T-helper 17 cell (primary cell): Measurements from ENCODE around the gene ESRP2. TPM values are rescaled to one million over a fixed set of nuclear protein-coding genes. Genes with fewer than 3 reads are reported as not detected.

Source experiments
- ATAC-seq: fragments of 150-1000 bp; cut with Tn5 transposase; 2 replicates; pipeline ENCODE4 v1.10.0; 2021; ENCODE audit warnings: mild to moderate bottlenecking, moderate library complexity
- DNase-seq, 3 donors: peaks; one replicate each; pipeline versions ENCODE4 v3.0.0 to v3.0.0-alpha.2; 2020 to 2021
- H3K9me3 ChIP-seq: one replicate; pipeline ENCODE4 v1.7.0; 2013; ENCODE audit warnings: low read length, mild to moderate bottlenecking; ENCODE audit not compliant: control insufficient read depth, poor library complexity, severe bottlenecking
- H3K27ac Mint-ChIP-seq: one replicate; pipeline ENCODE4 v1.8.0; 2022; ENCODE audit warnings: mild to moderate bottlenecking, moderate library complexity, mixed read lengths
- H3K27me3 Mint-ChIP-seq: one replicate; pipeline ENCODE4 v1.8.0; 2022; ENCODE audit warnings: mixed read lengths
- H3K36me3 Mint-ChIP-seq: one replicate; pipeline ENCODE4 v1.8.0; 2022; ENCODE audit warnings: low read depth, mixed read lengths
- H3K4me1 Mint-ChIP-seq: one replicate; pipeline ENCODE4 v1.8.0; 2022; ENCODE audit warnings: mild to moderate bottlenecking, mixed read lengths
- H3K4me3 Mint-ChIP-seq: one replicate; pipeline ENCODE4 v1.8.0; 2022; ENCODE audit warnings: mild to moderate bottlenecking, moderate library complexity, mixed read lengths
- total RNA-seq, 4 donors: library from RNA in 2 of 4; stranded (reverse) in 2 of 4; gene quantifications; one replicate each; pipeline ENCODE4 v1.2.3 and lab custom pipeline; 2022 to 2026

Gene ESRP2
- total RNA-seq, 2 donors from 2014 or later: 0.10 to 0.16 TPM

DNA sequence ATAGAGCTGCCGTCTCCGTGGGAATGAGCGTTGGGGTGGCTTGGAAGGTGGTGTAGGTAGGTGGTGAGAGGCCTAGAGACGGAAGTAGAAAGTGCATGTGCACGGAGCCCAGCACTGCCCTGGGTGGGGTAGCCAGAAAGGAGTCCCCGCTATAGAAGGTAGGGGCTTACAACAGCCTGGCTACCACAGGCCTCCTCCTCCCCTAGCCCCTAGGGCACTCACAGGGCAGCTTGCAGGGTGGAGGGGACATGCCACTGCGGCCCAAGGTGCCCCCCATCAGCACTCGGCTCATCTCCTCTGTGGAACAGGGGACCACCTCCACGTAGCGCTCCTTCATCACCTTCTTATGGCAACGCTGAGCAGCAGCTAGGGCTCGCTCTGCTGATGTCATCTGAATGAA lies 5.0 kb downstream of the ESRP2 start:
- H3K4me1 Mint-ChIP-seq: peaks cover 23% of the 10 kb centered on the region
- no peak for ATAC-seq
- no peak for DNase-seq
- H3K9me3 ChIP-seq: no peaks in the 10 kb centered on the region
- peak overlapping the region; percentile 69 for H3K27ac Mint-ChIP-seq
- H3K4me3 Mint-ChIP-seq: no peak overlapping the region
- H3K36me3 Mint-ChIP-seq: no peaks in the 10 kb centered on the region
- no peaks in the 10 kb centered on the region for H3K27me3 Mint-ChIP-seq

- H3K27me3 Mint-ChIP-seq: no peaks in the 10 kb centered on the region
- no peaks in the 10 kb centered on the region for H3K36me3 Mint-ChIP-seq
- H3K4me3 Mint-ChIP-seq: no peak overlapping the region
- H3K9me3 ChIP-seq: no peaks in the 10 kb centered on the region
- no peak for DNase-seq
- H3K4me1 Mint-ChIP-seq: peaks cover 29% of the 10 kb centered on the region
- H3K27ac Mint-ChIP-seq: peak overlapping the region; percentile 69
- ATAC-seq: no peak
Observed at GRCh38 chr16:68230176-68230571, 5.8 kb downstream of the ESRP2 start.

DNA sequence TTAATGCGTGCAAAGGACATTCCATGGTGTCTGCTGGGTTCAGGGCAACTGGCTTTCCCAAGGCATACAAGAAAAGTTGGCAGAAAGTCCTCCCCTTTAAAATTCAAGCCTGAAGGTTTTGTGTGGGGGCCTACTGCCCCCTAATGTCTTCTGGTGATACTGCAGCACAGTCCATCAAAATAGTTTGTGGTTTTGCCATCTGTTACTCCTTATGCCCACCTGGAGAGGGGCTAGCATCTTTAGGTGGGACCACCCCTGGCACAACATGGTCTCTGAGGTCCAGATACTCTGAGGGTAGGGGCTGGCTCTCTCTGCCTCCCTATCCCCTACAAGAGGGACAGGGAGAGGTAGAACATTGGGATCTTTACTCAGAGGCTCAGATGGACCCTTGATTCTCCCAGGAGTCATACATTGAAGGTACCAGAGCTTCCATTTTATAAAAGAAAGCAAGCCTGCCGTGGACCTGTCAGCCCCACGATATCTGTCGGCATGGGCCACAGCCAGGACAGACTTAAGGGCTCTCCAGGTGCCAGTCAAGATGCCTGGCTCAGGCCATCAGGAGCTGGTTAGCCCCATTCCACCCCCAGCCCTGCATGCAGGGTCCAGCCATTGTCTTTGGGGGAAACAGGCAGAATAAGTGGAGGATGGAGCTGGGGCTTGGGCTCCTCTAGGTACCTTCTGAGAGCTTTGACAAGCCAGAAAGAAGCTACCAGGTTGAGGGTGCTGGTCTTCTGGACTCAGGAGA lies 6.3 kb downstream of the ESRP2 start:
- Mint-ChIP-seq H3K27me3 (no peaks in the 10 kb centered on the region), H3K4me1 (peaks cover 28% of the 10 kb centered on the region), H3K27ac (peak overlapping the region; percentile 3), H3K4me3 (no peak overlapping the region), H3K36me3 (no peaks in the 10 kb centered on the region)
- DNase-seq (no peak), ATAC-seq (peak; percentile 52)
- no peaks in the 10 kb centered on the region for H3K9me3 ChIP-seq

- Mint-ChIP-seq H3K4me1 (peaks cover 26% of the 10 kb centered on the region), H3K36me3 (no peaks in the 10 kb centered on the region), H3K27me3 (no peaks in the 10 kb centered on the region), H3K4me3 (no peak overlapping the region), H3K27ac (no peak overlapping the region)
- no peak for DNase-seq
- ATAC-seq: no peak
- no peaks in the 10 kb centered on the region for H3K9me3 ChIP-seq
Observed at GRCh38 chr16:68228652-68229051, 7.3 kb downstream of the ESRP2 start.

DNA sequence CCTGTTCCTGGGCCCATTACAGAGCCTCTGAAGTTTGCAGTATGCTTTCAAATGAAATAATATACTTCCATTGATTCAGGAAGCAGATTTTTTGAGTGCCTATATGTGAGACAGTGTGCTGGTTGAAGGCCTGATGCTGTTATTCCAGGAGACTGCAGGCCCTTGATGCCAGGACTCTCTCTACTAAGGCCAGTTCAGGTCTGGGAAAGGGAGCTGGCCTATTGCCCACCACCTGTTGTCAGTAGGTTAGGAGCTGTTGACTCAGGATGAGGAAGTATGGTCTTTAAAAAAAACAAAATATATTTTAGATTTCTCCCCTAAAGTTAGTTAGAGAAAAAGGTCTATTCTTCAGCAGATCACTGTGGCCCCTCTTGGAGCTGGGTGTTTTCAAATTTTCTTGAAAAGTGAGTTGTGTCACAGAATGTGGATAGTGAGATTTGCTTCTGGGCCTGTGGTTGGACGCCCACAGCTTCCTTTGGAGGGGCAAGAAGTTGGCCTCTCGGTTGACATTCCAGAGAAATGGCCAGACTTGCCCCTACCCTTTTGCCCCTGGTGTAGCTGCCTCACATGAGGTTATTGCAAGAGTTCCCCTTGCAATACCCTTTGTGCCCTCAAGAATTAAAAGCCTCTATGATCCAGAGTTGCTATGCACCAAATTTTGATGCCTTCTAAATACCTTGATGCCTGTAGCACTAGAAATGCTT lies 7.9 kb downstream of the ESRP2 start:
- no peaks in the 10 kb centered on the region for H3K27me3 Mint-ChIP-seq
- H3K4me1 Mint-ChIP-seq: peaks cover 22% of the 10 kb centered on the region
- no peak overlapping the region for H3K4me3 Mint-ChIP-seq
- DNase-seq: no peak
- H3K27ac Mint-ChIP-seq: peak overlapping the region; percentile 47
- no peak for ATAC-seq
- H3K36me3 Mint-ChIP-seq: no peaks in the 10 kb centered on the region
- no peaks in the 10 kb centered on the region for H3K9me3 ChIP-seq

GRCh38 chr16:68227183-68227793 lies 8.6 kb downstream of the ESRP2 start:
- Mint-ChIP-seq H3K4me1 (peaks cover 22% of the 10 kb centered on the region), H3K27me3 (no peaks in the 10 kb centered on the region), H3K27ac (peak overlapping the region; percentile 47), H3K4me3 (no peak overlapping the region), H3K36me3 (no peaks in the 10 kb centered on the region)
- no peak for DNase-seq
- ATAC-seq: peak; percentile 20
- no peaks in the 10 kb centered on the region for H3K9me3 ChIP-seq

DNA sequence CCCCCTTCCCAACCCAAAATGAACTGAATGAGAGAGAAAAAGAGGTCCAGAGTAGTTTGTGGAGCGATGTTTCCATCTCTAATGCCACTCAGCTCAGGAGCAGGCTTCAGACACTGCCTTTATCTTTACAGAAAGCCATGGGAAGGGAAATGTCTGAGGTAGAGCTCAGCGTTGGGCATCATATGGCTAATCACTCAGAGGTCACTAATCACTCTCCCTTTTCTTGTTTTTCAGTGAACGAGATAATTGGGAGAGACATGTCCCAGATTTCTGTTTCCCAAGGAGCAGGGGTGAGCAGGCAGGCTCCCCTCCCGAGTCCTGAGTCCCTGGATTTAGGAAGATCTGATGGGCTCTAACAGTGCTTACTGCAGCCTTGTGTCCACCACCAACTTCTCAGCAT lies 9.8 kb downstream of the ESRP2 start:
- H3K36me3 Mint-ChIP-seq: no peaks in the 10 kb centered on the region
- H3K27me3 Mint-ChIP-seq: no peaks in the 10 kb centered on the region
- ATAC-seq (no peak), DNase-seq (no peak)
- peaks cover 22% of the 10 kb centered on the region for H3K4me1 Mint-ChIP-seq
- H3K4me3 Mint-ChIP-seq: no peak overlapping the region
- H3K27ac Mint-ChIP-seq: peak overlapping the region; percentile 47
- no peaks in the 10 kb centered on the region for H3K9me3 ChIP-seq

DNA sequence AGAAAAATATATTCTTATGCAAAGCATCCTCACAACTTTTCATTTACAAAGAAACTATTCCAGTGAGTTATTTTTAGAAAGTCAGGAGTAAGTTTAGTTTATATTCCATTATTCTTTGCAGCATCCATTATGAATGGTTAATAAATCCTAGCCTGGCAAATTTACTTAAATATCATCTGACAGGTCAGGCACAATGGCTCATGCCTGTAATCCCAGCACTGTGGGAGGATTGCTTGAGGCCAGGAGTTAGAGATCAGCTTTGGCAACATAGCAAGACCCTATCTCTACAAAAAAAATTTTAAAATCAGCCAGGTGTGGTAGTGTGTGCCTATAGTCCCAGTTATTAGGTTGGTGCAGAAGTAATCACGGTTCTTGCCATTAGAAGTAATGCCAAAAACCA lies 12.9 kb downstream of the ESRP2 start:
- no peak for ATAC-seq
- no peaks in the 10 kb centered on the region for H3K9me3 ChIP-seq
- Mint-ChIP-seq H3K4me1 (peaks cover 22% of the 10 kb centered on the region), H3K27me3 (no peaks in the 10 kb centered on the region), H3K36me3 (no peaks in the 10 kb centered on the region), H3K4me3 (no peak overlapping the region), H3K27ac (no peak overlapping the region)
- no peak for DNase-seq

GRCh38 chr16:68219725-68220351 lies 16.1 kb downstream of the ESRP2 start:
- Mint-ChIP-seq H3K4me3 (no peak overlapping the region), H3K36me3 (peaks cover 5% of the 10 kb centered on the region), H3K27me3 (no peaks in the 10 kb centered on the region), H3K4me1 (peaks cover 11% of the 10 kb centered on the region), H3K27ac (peak overlapping the region; percentile 72)
- DNase-seq (no peak), ATAC-seq (no peak)
- H3K9me3 ChIP-seq: no peaks in the 10 kb centered on the region

GRCh38 chr16:68217506-68217905 lies 18.4 kb downstream of the ESRP2 start:
- Mint-ChIP-seq H3K27ac (no peak overlapping the region), H3K27me3 (no peaks in the 10 kb centered on the region), H3K36me3 (peaks cover 5% of the 10 kb centered on the region), H3K4me1 (peaks cover 11% of the 10 kb centered on the region), H3K4me3 (no peak overlapping the region)
- no peaks in the 10 kb centered on the region for H3K9me3 ChIP-seq
- no peak for ATAC-seq
- no peak for DNase-seq

DNA sequence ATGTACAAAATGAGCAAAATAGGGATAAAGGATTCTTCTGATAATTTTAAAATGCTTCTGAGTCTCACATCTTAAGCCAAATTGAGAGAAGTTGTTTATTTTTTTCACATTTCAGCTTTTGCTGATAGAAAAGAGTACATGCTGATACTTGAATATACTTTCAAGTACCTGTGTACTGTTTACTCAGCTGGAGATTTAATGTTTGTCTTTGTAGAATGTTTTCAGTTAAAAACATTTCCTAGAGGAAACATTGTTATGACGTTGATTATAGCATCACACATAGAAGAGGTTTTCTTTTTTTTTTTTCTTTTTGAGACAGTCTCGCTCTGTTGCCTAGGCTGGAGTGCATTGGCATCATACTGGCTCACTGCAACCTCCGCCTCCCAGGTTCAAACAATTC lies 19.7 kb downstream of the ESRP2 start:
- Mint-ChIP-seq H3K27ac (peak overlapping the region; percentile 78), H3K27me3 (no peaks in the 10 kb centered on the region), H3K36me3 (peaks cover 5% of the 10 kb centered on the region), H3K4me3 (no peak overlapping the region), H3K4me1 (peaks cover 21% of the 10 kb centered on the region)
- DNase-seq (no peak), ATAC-seq (no peak)
- H3K9me3 ChIP-seq: no peaks in the 10 kb centered on the region

DNA sequence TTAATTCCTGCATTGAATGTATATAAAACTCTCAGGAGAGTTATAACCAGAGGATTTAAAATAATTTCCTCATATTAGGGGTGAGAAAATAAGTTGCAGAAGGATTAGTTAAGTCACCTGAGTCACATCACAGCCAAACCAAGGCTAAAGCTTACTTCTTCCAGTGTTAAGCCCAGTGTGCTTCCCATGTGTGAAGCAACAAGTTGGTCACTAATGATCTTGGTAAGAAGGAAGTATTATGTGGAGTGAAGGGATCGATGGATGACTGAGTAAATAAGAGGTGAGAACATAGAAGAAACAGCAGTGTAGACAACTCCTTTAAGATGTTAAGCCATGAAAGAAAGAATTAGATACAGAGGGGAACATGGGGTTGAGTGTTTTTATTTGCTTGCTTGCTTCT lies 20.6 kb downstream of the ESRP2 start:
- DNase-seq: no peak
- Mint-ChIP-seq H3K27me3 (no peaks in the 10 kb centered on the region), H3K4me1 (peaks cover 24% of the 10 kb centered on the region), H3K4me3 (no peak overlapping the region), H3K36me3 (peaks cover 5% of the 10 kb centered on the region), H3K27ac (peak overlapping the region; percentile 78)
- H3K9me3 ChIP-seq: no peaks in the 10 kb centered on the region
- ATAC-seq: no peak

GRCh38 chr16:68214726-68215125 lies 21.2 kb downstream of the ESRP2 start:
- no peak for ATAC-seq
- H3K27me3 Mint-ChIP-seq: no peaks in the 10 kb centered on the region
- no peaks in the 10 kb centered on the region for H3K9me3 ChIP-seq
- H3K36me3 Mint-ChIP-seq: peaks cover 5% of the 10 kb centered on the region
- peaks cover 26% of the 10 kb centered on the region for H3K4me1 Mint-ChIP-seq
- H3K27ac Mint-ChIP-seq: peak overlapping the region; percentile 78
- DNase-seq: no peak
- no peak overlapping the region for H3K4me3 Mint-ChIP-seq
